Brain microvascular endothelial cell (primary cell): ENCODE data around the gene ARHGAP15.

Experiments
- DNase-seq: peaks from one replicate; pipeline ENCODE4 v3.0.0-alpha.2; 2020
- H3K27ac ChIP-seq: fragments of 250-450 bp; sonication (Bioruptor Pico); 2 replicates; pipeline ENCODE4 v1.5.1; 2020; ENCODE audit warnings: mild to moderate bottlenecking, moderate library complexity
- H3K27me3 ChIP-seq: fragments of 250-450 bp; sonication (Bioruptor Pico); replicated peaks from 2 replicates; pipeline ENCODE4 v1.5.1; 2020; ENCODE audit warnings: mild to moderate bottlenecking
- H3K36me3 ChIP-seq: fragments of 250-450 bp; sonication (Bioruptor Pico); replicated peaks from 2 replicates; pipeline ENCODE4 v1.5.1; 2020; ENCODE audit warnings: mild to moderate bottlenecking
- H3K4me3 ChIP-seq: 2 replicates; pipeline ENCODE4 v1.5.1; 2011; ENCODE audit warnings: low read depth, mild to moderate bottlenecking, control low read depth, low read length, moderate library complexity
- in situ Hi-C: cut with HindIII; loops from 2 replicates; pipeline ENCODE4 v1.10.0; 2017; ENCODE audit warnings: low sequenced_read_pairs, low pct_ligation_motif_present
- TF ChIP-seq, protein P1 (sequence below): IDR thresholded peaks from 2 replicates; pipeline ENCODE4 v1.5.1; 2011; ENCODE audit warnings: low read depth, mild to moderate bottlenecking, moderate library complexity, low read length, control low read depth, inconsistent platforms; ENCODE audit errors: missing control alignments

ARHGAP15 gene

GRCh38 chr2:143162997-143163396, 33.8 kb downstream of the ARHGAP15 start:
- DNase-seq, result no peak
- Histone ChIP-seq H3K36me3 (no peaks in the 10 kb centered on the region), H3K4me3 (no peak overlapping the region), H3K27ac (no peak overlapping the region), H3K27me3 (no peaks in the 10 kb centered on the region)
- TF ChIP-seq, protein P1, sequence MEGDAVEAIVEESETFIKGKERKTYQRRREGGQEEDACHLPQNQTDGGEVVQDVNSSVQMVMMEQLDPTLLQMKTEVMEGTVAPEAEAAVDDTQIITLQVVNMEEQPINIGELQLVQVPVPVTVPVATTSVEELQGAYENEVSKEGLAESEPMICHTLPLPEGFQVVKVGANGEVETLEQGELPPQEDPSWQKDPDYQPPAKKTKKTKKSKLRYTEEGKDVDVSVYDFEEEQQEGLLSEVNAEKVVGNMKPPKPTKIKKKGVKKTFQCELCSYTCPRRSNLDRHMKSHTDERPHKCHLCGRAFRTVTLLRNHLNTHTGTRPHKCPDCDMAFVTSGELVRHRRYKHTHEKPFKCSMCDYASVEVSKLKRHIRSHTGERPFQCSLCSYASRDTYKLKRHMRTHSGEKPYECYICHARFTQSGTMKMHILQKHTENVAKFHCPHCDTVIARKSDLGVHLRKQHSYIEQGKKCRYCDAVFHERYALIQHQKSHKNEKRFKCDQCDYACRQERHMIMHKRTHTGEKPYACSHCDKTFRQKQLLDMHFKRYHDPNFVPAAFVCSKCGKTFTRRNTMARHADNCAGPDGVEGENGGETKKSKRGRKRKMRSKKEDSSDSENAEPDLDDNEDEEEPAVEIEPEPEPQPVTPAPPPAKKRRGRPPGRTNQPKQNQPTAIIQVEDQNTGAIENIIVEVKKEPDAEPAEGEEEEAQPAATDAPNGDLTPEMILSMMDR, result no peak
- in situ Hi-C loops, result no loop called here

DNA sequence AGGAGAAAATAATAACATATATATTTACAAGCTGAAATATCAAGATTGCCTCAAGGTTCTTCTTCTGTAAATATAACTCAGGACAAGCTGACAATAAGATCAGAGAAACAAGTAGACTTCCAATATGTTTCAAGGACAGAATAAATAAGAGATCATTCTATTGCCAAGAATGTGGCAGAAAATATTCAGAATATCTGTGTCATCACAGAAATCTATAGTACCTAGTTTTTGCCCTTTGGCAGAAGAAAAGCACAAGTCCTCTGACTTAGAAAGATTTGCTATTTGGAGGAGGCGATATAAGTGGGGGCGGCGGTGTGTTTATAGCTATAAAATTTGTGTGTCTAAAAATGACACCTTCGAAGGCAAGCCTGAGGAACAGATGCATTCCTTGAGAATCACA, 34.3 kb downstream of the ARHGAP15 start:
- no peak overlapping the region for H3K4me3 ChIP-seq
- no peak overlapping the region for H3K27ac ChIP-seq
- no peaks in the 10 kb centered on the region for H3K27me3 ChIP-seq
- TF ChIP-seq, protein P1, result no peak
- DNase-seq, result no peak
- no peaks in the 10 kb centered on the region for H3K36me3 ChIP-seq
- in situ Hi-C loops, result no loop called here

- Histone ChIP-seq H3K27me3 (no peaks in the 10 kb centered on the region), H3K27ac (no peak overlapping the region), H3K36me3 (no peaks in the 10 kb centered on the region), H3K4me3 (no peak overlapping the region)
- TF ChIP-seq, protein P1, result no peak
- in situ Hi-C loops, result no loop called here
- no peak for DNase-seq
Measured at GRCh38 chr2:143165291-143165690, 36.1 kb downstream of the ARHGAP15 start.

DNA sequence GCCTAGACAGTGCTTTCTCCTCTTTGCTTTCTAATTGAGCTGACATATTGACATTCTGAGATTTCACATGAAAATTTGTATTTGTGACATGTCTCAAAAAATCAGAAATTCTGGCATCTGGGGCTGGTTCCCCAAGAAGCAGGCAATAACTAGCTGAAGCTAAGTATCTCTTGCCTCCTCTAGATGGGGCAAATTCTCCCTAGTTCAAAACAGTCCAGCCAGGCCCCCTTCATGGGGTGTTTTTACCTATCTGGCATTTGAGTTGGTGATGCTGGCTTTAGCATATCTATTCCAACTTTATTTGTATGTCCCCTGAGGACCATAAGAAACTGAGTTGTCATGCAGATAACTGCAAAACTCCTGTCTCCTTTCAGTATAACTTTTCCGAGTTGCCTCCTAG, 39.9 kb downstream of the ARHGAP15 start:
- Histone ChIP-seq H3K36me3 (no peaks in the 10 kb centered on the region), H3K27ac (no peak overlapping the region), H3K27me3 (no peaks in the 10 kb centered on the region), H3K4me3 (no peak overlapping the region)
- TF ChIP-seq, protein P1, result no peak
- in situ Hi-C loops, result no loop called here
- no peak for DNase-seq

GRCh38 chr2:143171817-143172216, 42.6 kb downstream of the ARHGAP15 start:
- H3K36me3 ChIP-seq, result no peaks in the 10 kb centered on the region
- H3K4me3 ChIP-seq, result no peak overlapping the region
- no peaks in the 10 kb centered on the region for H3K27me3 ChIP-seq
- in situ Hi-C loops, result no loop called here
- H3K27ac ChIP-seq, result no peak overlapping the region
- DNase-seq, result no peak
- TF ChIP-seq, protein P1, result peak; percentile 49

DNA sequence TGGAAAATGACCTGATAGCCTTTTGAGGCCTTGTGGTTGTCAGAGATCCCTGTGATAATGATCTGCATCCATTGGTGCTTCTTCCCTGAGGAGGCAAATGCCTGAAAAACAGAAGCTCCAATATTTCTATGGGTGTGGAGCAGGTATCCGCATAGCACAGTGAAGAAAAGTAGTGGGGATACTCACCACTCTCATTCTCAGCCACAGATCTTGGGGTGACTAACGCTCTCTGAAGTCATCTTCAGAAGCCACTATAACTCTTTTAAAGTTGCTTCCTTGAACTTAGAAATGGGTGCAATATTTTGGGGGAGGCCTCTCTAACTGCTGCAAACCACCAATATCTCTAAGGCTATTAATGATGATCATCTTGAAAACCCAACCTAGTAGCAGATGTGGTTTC, 46.2 kb downstream of the ARHGAP15 start:
- Histone ChIP-seq H3K4me3 (no peak overlapping the region), H3K36me3 (no peaks in the 10 kb centered on the region), H3K27ac (no peak overlapping the region), H3K27me3 (no peaks in the 10 kb centered on the region)
- DNase-seq, result no peak
- TF ChIP-seq, protein P1, result no peak
- in situ Hi-C loops, result no loop called here
